SW480 (cell line): ENCODE data around the gene PITRM1.
A peak's percentile ranks its signal among the peaks of the same experiment; 100 is the strongest.
"Not testable (repeated sequence)": the region's sequence is repeated elsewhere in the genome, so short reads cannot be mapped to it uniquely, and the experiment has no call there.

Source experiments
- DNase-seq: peaks from one replicate; pipeline ENCODE4 v3.0.0-alpha.2; 2016; ENCODE audit warnings: low spot score

PITRM1 gene

GRCh38 chr10:3122486-3123205 is 49.9 kb downstream of the PITRM1 start:
- peak; percentile 65 for DNase-seq

DNA sequence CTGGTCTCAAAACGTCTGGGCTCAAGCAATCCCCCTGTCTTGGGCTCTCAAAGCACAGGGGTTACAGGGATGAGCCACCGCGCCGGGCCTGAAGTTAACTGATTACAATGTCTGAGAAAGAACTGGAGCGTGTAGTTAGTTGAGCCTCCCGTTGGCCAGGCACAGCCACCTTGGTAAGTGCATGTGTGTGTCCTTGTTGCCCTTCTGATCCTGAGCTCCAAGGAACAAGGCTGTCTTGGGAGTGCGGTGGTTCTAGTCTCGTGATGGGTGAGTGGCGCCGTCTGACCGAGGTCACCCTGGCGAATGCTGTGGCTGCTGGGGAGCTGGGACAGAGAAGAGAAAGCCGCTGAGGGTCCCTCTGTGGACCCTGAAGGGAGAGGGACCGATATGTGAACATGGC is 50.5 kb downstream of the PITRM1 start:
- DNase-seq = no peak

GRCh38 chr10:3119796-3120459 is 52.7 kb downstream of the PITRM1 start:
- no peak for DNase-seq

DNA sequence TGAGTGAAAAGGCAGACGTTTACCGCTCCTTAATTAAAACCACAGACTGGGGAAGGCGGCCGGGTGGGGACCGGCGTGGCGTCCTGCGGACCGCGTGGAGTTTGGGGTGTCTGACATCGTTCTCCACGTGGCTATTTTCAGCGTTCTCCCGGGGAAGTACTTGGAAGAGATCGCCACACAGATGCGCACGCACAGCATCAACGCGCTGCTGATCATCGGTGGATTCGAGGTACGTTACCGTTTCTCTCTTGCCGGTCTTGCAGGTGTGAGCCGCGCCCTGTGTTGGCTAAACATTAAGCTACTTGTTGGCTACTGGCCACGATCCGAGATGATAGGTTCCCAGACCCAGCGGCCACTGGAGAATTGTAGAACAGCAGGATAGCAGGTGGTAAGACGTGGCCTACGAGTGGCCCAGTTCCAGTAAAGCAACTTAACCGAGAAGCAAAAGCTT is 53.9 kb downstream of the PITRM1 start:
- DNase-seq = no peak

DNA sequence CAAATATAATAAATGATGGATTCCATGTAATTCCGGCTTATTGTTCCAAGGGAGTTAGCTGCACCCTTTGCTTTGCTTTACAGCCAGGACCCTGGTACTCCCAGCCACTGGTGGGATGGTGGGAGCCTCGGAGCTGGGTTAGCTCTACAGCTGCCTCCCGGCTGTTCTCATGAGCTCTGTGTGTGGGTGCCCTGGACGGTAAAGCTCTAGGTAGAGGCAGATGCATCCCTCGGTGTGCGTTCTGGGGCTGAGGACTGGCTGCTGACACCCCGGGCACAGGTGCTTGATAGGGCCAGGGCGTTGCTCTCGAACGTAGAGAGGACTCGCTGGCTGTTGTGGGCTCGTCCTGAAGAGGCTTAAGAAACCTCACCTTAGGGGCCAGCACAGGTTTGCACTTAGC is 55.1 kb downstream of the PITRM1 start:
- DNase-seq = no peak

GRCh38 chr10:3116508-3117100 is 56.0 kb downstream of the PITRM1 start:
- DNase-seq = no peak

DNA sequence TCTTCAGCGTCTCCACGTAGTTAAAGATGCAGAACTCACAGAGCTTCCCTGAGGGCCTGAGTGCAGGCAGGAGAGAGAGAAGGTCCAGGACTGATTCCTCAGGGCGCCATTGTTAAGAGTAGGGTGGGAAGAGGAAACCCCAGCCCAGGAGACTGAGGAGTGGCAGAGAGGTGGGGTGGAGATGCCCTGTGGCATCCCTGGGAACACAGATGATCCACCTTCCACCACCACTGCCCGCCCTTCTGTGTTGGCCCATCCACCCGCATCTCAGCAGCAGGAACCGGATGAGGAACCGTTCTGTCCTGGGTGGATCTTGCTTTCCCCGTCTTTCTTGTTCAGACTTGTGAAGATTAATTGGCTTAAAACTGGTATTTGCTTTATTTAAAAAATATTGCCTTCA is 56.9 kb downstream of the PITRM1 start:
- no peak for DNase-seq

DNA sequence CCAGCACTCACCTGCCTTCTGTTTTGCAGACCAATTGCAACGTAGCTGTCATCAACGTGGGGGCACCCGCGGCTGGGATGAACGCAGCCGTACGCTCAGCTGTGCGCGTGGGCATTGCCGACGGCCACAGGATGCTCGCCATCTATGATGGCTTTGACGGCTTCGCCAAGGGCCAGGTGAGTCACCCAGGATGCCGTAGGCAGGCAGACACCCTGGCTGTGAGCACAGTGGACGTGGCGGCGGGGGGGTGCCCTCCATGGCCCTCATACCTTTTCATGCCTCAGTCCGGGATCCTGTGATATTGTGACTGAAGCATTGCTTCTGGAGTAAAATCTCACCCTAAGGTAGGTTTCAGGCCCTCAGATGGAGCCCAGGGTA is 59.2 kb downstream of the PITRM1 start:
- no peak for DNase-seq

DNA sequence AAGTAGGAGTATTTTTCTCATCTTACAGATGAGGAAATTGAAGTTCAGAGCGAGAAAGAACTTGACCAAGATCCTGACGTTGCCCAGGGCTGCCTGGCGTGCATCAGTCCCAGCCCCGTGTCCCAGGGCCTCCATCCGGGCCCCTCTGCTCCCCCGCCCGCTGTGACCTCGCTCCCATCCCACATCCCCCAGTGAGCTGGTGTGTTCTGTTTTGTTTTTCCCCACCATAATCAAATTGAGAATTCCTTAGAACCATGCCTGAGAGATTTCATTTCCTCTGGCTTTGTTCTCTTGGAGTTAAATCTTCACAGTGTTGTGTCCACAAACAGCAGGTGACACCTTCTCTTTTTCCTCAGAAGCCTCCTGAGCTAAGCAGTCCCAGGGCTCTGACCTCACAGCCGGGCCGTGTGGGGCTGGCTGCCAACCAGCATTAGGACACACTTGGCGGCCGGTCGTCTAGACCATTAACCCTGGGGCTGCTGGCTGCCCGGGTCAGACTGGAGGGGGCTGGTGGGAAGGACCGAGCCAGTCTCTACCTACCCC is 60.9 kb downstream of the PITRM1 start:
- DNase-seq = no peak

DNA sequence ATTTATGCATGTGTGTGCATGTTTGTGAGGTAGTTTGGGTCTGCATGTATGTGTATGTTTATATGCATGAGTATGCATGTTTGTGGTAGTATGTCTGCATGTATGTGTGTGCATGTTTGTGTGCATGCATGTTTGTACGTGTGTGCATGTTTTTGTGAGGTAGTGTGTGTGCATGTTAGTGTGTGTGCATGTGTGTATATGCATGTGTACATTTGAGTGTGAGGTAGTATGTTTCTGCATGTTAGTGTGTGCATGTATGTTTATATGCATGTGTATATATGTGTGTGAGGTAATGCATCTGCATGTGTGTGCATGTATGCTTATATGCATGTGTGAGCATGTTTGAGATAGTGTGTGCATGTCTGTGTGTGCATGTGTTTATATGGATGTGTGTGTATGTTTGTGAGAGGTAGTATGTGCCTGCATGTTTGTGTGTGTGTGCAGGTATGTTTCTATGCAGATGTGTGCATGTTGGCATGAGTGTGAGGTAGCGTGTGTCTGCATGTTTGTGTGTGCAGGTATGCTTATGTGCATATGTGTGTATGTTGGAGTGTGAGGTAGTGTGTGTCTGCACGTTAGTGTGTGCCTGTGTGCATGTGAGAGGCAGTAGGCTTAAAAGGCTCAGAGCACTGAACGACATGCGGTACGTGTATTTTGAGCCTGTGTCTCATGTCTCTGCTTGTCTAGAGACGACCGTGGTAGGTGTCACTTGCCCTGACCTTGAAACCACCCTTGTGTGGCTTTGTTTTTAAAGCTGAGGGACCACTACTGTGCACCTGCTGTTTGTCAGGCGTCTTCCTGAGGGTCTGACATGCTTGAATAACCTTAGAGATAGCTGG is 61.6 kb downstream of the PITRM1 start:
- DNase-seq = no peak

- DNase-seq = no peak
Observed at GRCh38 chr10:3109633-3110032, 62.9 kb downstream of the PITRM1 start.

GRCh38 chr10:3109196-3109595 is 63.4 kb downstream of the PITRM1 start:
- DNase-seq = no peak

GRCh38 chr10:3108575-3109105 is 63.9 kb downstream of the PITRM1 start:
- DNase-seq = no peak

DNA sequence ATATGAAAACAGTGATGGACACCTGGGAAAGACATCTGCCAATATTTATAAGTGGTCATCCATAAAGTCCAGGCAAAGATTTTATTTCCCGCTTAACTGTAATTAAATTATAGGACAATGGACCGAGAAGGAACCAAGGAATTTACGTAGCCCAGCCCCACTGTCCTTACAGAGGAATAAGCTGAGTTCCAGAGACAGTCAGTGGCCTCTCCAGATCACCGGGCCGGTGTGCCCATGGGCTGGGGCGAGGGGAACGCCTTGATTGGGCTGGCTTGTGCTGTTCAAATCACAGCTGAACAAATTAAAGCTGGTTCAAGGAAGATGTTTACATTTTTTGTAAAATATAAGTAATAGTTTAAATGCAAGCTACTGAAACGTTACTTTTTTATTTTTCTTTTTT is 64.5 kb downstream of the PITRM1 start:
- DNase-seq = no peak

DNA sequence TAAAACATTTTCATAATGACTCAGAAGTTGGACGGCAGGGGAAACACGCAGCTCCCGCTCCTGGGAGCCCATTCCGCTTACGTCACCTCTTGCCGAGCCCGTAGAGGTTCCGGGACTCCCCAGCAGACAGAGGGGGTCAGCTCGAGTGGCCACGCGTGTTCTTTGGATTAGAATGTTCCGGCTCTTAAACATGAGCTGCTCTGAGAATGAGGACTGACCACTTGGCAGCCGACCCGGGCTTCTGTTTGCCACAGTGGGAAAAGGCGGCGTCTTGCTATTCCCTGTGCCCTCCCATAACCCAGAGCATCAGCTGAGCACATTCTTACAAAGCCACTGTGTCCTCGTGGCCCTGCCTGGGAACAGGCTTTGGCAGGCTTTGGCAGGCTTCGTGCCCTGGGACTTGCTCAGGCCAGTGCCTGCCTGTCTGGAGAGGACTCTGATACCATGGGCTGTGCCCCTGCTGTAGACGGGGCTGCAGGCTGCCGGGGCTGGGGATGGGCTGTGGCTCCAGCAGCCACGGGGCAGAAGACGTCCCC is 65.1 kb downstream of the PITRM1 start:
- DNase-seq = peak; percentile 26

GRCh38 chr10:3106928-3107425 is 65.6 kb downstream of the PITRM1 start:
- DNase-seq = no peak

- not testable (repeated sequence) for DNase-seq
Observed at GRCh38 chr10:3106328-3106727, 66.3 kb downstream of the PITRM1 start.

DNA sequence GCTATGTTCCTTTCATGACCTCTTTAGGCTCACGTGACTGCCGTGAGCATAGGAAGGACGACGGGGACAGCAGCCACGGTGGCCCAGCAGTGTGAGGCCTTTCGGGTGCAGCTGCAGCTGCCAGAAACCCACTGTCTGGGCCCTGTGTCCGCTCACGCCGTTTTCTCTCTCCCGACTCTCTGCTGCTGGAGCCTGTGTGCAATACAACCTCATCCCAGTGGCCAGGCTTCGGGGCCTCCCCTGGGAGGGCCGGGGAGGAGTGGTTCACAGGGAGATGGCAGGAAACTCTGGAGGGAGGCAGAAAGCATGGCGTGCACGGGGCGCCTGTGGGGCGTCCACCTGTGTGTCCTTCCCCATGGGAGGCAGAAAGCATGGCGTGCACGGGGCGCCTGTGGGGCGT is 66.7 kb downstream of the PITRM1 start:
- no peak for DNase-seq

DNA sequence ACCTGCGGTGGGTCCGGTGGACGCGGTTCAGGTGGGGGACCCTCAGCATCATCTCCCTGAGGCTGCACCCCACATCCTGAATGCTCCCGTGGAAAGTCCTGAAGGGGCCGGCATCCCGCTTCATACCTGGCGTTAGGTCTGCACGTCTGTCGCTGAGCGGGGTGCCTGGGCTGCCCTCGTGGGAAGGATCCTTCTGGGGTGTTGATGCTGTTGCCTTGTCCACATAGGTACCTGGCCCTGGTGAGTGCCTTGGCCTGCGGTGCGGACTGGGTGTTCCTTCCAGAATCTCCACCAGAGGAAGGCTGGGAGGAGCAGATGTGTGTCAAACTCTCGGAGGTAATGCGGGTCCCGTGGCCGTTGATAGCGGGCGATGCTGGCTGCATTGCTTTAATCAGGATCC is 67.4 kb downstream of the PITRM1 start:
- no peak for DNase-seq

DNA sequence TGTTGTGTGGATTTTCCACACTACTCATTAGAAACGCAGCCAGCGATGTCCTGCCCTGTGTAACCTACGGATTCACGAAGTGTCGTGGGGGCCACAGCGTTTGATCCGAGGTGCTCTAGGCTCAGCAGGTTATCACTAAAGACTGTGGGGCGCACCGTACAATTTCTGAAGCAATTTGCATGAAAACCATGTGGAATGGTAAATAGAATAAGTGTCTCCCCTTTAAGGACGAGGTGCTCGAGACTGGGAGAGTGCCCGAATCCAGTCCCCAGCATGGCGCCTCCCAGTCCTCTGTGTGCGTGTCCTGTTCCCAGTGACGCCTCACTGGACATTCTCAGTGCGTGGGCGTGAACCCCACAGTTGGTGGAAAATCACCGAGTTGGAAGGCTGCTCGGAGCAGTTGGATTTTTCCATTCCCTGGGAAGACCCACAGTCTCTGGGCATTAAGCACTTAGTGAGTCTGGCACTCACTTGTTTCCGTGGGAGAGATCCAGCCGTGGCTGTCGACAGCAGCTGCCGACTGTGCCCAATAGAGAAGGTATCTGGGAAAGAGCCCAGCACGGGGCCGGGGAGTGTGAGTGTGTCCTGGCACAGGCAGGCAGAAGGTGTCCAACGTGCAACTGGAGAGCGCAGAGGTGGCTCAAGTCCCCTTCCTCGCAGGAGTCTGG is 68.2 kb downstream of the PITRM1 start:
- DNase-seq = no peak

DNA sequence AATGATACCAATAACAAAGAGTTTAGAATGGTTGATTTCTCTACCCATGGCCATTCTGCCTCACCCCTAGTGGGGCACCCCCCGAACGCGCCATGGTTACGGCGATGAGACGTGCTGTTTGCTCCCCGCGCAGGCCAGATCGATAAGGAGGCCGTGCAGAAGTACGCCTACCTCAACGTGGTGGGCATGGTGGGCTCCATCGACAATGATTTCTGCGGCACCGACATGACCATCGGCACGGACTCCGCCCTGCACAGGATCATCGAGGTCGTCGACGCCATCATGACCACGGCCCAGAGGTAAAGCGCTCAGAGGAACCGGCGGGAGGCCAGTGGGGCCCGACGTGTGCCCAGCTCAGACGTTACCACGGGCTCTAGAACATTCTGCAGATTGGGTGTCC is 68.9 kb downstream of the PITRM1 start:
- DNase-seq = no peak
